IPS-NIHi7 (cell line): Measurements from ENCODE around the gene RYK.
"Not testable (repeated sequence)": the region's sequence is repeated elsewhere in the genome, so short reads cannot be mapped to it uniquely, and the experiment has no call there.

Experiments
- DNase-seq: peaks from one replicate; pipeline ENCODE4 v3.0.0; 2012; ENCODE audit warnings: mixed read lengths; ENCODE audit errors: extremely low spot score

Gene RYK

GRCh38 chr3:134250717-134251220 lies at the start of gene RYK:
TSS of gene RYK (minus strand) at chr3:134250859. CDS start at chr3:134250654, 205 bp downstream.
- DNase-seq: peak; percentile 87

- DNase-seq: no peak
Observed at GRCh38 chr3:134299888-134300206, 49.2 kb upstream of the RYK start.

- peak; percentile 35 for DNase-seq
Observed at GRCh38 chr3:134299185-134299887, 48.7 kb upstream of the RYK start.

- no peak for DNase-seq
Observed at GRCh38 chr3:134298249-134298648, 47.6 kb upstream of the RYK start.

GRCh38 chr3:134296616-134297015 lies 46.0 kb upstream of the RYK start:
- DNase-seq: no peak

- DNase-seq: no peak
Observed at GRCh38 chr3:134295930-134296329, 45.3 kb upstream of the RYK start.

- no peak for DNase-seq
Observed at GRCh38 chr3:134294302-134295280, 43.9 kb upstream of the RYK start.

GRCh38 chr3:134291319-134292254 lies 40.9 kb upstream of the RYK start:
- DNase-seq: no peak

GRCh38 chr3:134287512-134287911 lies 36.9 kb upstream of the RYK start:
- DNase-seq: no peak

- no peak for DNase-seq
Observed at GRCh38 chr3:134284438-134284837, 33.8 kb upstream of the RYK start.

- no peak for DNase-seq
Observed at GRCh38 chr3:134282659-134283047, 32.0 kb upstream of the RYK start.

GRCh38 chr3:134281912-134282658 lies 31.4 kb upstream of the RYK start:
- no peak for DNase-seq

- no peak for DNase-seq
Observed at GRCh38 chr3:134279466-134279865, 28.8 kb upstream of the RYK start.

- DNase-seq: no peak
Observed at GRCh38 chr3:134277066-134277660, 26.5 kb upstream of the RYK start.

GRCh38 chr3:134276086-134276485 lies 25.4 kb upstream of the RYK start:
- DNase-seq: no peak

- DNase-seq: not testable (repeated sequence)
Observed at GRCh38 chr3:134275110-134275509, 24.5 kb upstream of the RYK start.

GRCh38 chr3:134274571-134274970 lies 23.9 kb upstream of the RYK start:
- no peak for DNase-seq

- DNase-seq: no peak
Observed at GRCh38 chr3:134267996-134268395, 17.3 kb upstream of the RYK start.

GRCh38 chr3:134260987-134261386 lies 10.3 kb upstream of the RYK start:
- peak; percentile 17 for DNase-seq

GRCh38 chr3:134258761-134259347 lies 8.2 kb upstream of the RYK start:
- DNase-seq: no peak
